ENCODE results near the gene C6. TPM values are rescaled to one million over a fixed set of nuclear protein-coding genes. Genes with fewer than 3 reads are reported as not detected.

C6 gene
- total and polyA plus RNA-seq, 2 donors (not counting 1 experiment from before 2014, with no cell fraction given): not detected

DNA sequence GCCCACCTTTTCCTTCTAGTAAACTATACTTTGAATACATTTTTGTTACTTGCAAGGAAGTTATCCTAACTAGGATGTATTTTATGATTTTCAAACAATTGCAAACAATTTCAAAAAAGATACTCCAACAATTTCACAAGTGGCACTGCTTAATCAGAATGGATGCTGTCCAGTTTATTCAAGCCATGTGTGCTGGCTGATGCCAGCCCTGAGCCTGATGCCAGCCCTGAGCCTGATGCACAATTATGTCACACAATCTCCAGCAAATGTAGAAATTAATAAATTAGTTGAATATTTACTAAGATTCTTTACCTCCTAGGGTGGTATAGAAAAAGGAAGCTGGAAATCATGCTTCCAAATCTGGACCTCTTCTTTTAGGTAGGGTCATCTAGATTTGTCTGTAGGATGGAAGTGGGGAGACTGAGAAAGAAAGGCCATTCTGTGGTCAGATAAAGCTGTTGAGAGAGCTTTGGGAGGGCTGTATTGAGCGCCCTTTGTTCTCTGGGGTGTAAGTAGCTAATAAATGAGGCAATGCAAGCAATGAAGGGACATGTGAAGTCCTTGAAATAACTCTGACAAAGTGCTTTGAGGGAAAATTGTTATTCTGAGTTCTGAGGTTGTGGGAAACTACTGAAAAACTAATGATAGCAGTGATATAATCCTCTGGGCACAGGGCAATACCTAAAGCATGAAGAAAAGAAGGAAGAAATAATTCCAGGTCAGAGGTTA is 5.8 kb upstream of the C6 start:
- no peak for ATAC-seq (ENCODE audit: low read depth)
- Histone ChIP-seq H3K9me3 (ENCODE audit: control extremely low read depth in 1 of 3, control insufficient read depth in 2 of 3, insufficient read depth in 1 of 3, low read length in 2 of 3) (no peaks in the 10 kb centered on the region), H3K27ac (ENCODE audit: low read length in 2 of 2) (no peak overlapping the region), H3K9ac (ENCODE audit: low read length) (no peak overlapping the region), H3K4me2 (replicated peaks; ENCODE audit: low read depth, low read length, poor library complexity, severe bottlenecking) (no peak overlapping the region), H3K4me3 (ENCODE audit: control extremely low read depth in 1 of 5, extremely low read depth in 1 of 5, insufficient read depth in 1 of 5, low read depth in 2 of 5, low read length in 4 of 5) (no peak overlapping the region), H2AFZ (ENCODE audit: insufficient read depth, low read depth, low read length, poor library complexity, severe bottlenecking) (no peak overlapping the region), H3K79me2 (ENCODE audit: control insufficient read depth, insufficient read depth, low read length) (no peaks in the 10 kb centered on the region), H4K20me1 (ENCODE audit: control insufficient read depth, insufficient read depth, low read length, poor library complexity, severe bottlenecking) (no peaks in the 10 kb centered on the region), H3K27me3 (replicated peaks in 1 of 4; ENCODE audit: control extremely low read depth in 1 of 4, control insufficient read depth in 3 of 4, insufficient read depth in 4 of 4, low read length in 3 of 4) (no peaks in the 10 kb centered on the region), H3K4me1 (ENCODE audit: control insufficient read depth in 2 of 2, insufficient read depth in 2 of 2, low read length in 2 of 2) (no peaks in the 10 kb centered on the region), H3K36me3 (replicated peaks in 1 of 2; ENCODE audit: control extremely low read depth in 1 of 2, control insufficient read depth in 1 of 2, extremely low read depth in 1 of 2, insufficient read depth in 2 of 2, low read length in 1 of 2) (no peaks in the 10 kb centered on the region)
- WGBS (ENCODE audit: insufficient coverage): 33% methylated on average over 1 of the region's 1 CpG
- no peaks in the 10 kb centered on the region for H3K27me3 Mint-ChIP-seq
- H3K4me1 Mint-ChIP-seq: no peaks in the 10 kb centered on the region
- H3K27ac Mint-ChIP-seq: no peak overlapping the region
- POLR2A ChIA-PET: no interaction called here
- CTCF ChIA-PET: no interaction called here
- H3K9me3 Mint-ChIP-seq (ENCODE audit: insufficient read depth): no peaks in the 10 kb centered on the region
- H3K4me3 Mint-ChIP-seq: no peak overlapping the region
- DNase-seq: no peak
- intact Hi-C loops (cut with micrococcal nuclease): no loop called here
- TF ChIP-seq EZH2 (IDR thresholded peaks at IDR 0.05; ENCODE audit: borderline replicate concordance, insufficient read depth, low read depth, low read length, poor library complexity, severe bottlenecking): no peak
- TF ChIP-seq, protein P1, sequence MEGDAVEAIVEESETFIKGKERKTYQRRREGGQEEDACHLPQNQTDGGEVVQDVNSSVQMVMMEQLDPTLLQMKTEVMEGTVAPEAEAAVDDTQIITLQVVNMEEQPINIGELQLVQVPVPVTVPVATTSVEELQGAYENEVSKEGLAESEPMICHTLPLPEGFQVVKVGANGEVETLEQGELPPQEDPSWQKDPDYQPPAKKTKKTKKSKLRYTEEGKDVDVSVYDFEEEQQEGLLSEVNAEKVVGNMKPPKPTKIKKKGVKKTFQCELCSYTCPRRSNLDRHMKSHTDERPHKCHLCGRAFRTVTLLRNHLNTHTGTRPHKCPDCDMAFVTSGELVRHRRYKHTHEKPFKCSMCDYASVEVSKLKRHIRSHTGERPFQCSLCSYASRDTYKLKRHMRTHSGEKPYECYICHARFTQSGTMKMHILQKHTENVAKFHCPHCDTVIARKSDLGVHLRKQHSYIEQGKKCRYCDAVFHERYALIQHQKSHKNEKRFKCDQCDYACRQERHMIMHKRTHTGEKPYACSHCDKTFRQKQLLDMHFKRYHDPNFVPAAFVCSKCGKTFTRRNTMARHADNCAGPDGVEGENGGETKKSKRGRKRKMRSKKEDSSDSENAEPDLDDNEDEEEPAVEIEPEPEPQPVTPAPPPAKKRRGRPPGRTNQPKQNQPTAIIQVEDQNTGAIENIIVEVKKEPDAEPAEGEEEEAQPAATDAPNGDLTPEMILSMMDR (IDR thresholded peaks at IDR 0.05): no peak

DNA sequence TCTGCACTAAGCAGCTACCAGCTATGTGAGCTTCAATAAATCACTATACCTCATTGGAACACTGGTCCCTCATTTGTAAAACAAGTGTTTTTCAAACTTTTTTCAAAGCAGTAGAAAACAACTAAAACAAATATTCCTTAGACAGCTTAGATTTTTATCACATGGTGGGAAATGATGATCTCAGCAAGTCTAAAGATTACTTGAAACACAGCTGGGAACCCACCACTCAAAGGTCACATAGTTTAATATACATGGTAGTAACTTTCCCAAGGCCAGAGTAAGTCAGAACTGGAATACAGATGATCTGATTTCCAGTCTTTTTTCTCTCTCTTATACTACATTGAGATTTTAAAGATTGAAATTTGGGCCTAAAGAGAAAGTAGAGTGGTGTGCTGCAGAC is 850 bp upstream of the C6 start:
- Histone ChIP-seq H3K4me1 (ENCODE audit: control insufficient read depth in 2 of 2, insufficient read depth in 2 of 2, low read length in 2 of 2) (no peaks in the 10 kb centered on the region), H3K9ac (ENCODE audit: low read length) (no peak overlapping the region), H3K4me2 (replicated peaks; ENCODE audit: low read depth, low read length, poor library complexity, severe bottlenecking) (no peak overlapping the region), H3K27ac (ENCODE audit: low read length in 2 of 2) (no peak overlapping the region), H3K9me3 (ENCODE audit: control extremely low read depth in 1 of 3, control insufficient read depth in 2 of 3, insufficient read depth in 1 of 3, low read length in 2 of 3) (no peaks in the 10 kb centered on the region), H3K79me2 (ENCODE audit: control insufficient read depth, insufficient read depth, low read length) (no peaks in the 10 kb centered on the region), H3K4me3 (ENCODE audit: control extremely low read depth in 1 of 5, extremely low read depth in 1 of 5, insufficient read depth in 1 of 5, low read depth in 2 of 5, low read length in 4 of 5) (no peak overlapping the region), H2AFZ (ENCODE audit: insufficient read depth, low read depth, low read length, poor library complexity, severe bottlenecking) (no peak overlapping the region), H3K36me3 (replicated peaks in 1 of 2; ENCODE audit: control extremely low read depth in 1 of 2, control insufficient read depth in 1 of 2, extremely low read depth in 1 of 2, insufficient read depth in 2 of 2, low read length in 1 of 2) (no peaks in the 10 kb centered on the region), H4K20me1 (ENCODE audit: control insufficient read depth, insufficient read depth, low read length, poor library complexity, severe bottlenecking) (no peaks in the 10 kb centered on the region), H3K27me3 (replicated peaks in 1 of 4; ENCODE audit: control extremely low read depth in 1 of 4, control insufficient read depth in 3 of 4, insufficient read depth in 4 of 4, low read length in 3 of 4) (no peaks in the 10 kb centered on the region)
- ChIA-PET CTCF (no interaction called here), POLR2A (no interaction called here)
- TF ChIP-seq EZH2 (IDR thresholded peaks at IDR 0.05; ENCODE audit: borderline replicate concordance, insufficient read depth, low read depth, low read length, poor library complexity, severe bottlenecking): no peak
- TF ChIP-seq, protein P1 (IDR thresholded peaks at IDR 0.05): no peak
- DNase-seq: no peak
- Mint-ChIP-seq H3K4me1 (no peaks in the 10 kb centered on the region), H3K9me3 (ENCODE audit: insufficient read depth) (no peaks in the 10 kb centered on the region), H3K4me3 (no peak overlapping the region), H3K27ac (no peak overlapping the region), H3K27me3 (no peaks in the 10 kb centered on the region)
- intact Hi-C loops (cut with micrococcal nuclease): no loop called here
- no peak for ATAC-seq (ENCODE audit: low read depth)
